ENCODE measurements around the gene TM4SF18.
"Not testable (repeated sequence)": the region's sequence is repeated elsewhere in the genome, so short reads cannot be mapped to it uniquely, and the experiment has no call there.

TM4SF18 gene

GRCh38 chr3:149339931-149340309, 6.5 kb upstream of the TM4SF18 start:
- Histone ChIP-seq H3K27ac (ENCODE audit: low read length) (peak overlapping the region; percentile 34), H3K9me3 (ENCODE audit: control insufficient read depth in 1 of 2, low read length in 2 of 2) (no peaks in the 10 kb centered on the region), H3K4me1 (ENCODE audit: control insufficient read depth in 1 of 2, insufficient read depth in 2 of 2, low read length in 2 of 2) (no peaks in the 10 kb centered on the region), H3K4me3 (ENCODE audit: low read depth in 1 of 2, low read length in 2 of 2) (no peak overlapping the region), H3K36me3 (ENCODE audit: control insufficient read depth in 1 of 2, insufficient read depth in 2 of 2, low read length in 2 of 2) (no peaks in the 10 kb centered on the region), H3K27me3 (ENCODE audit: low read depth, low read length) (no peaks in the 10 kb centered on the region)

- H3K27ac ChIP-seq (ENCODE audit: low read length); H3K36me3 ChIP-seq (ENCODE audit: control insufficient read depth in 1 of 2, insufficient read depth in 2 of 2, low read length in 2 of 2); H3K27me3 ChIP-seq (ENCODE audit: low read depth, low read length); H3K4me3 ChIP-seq (ENCODE audit: low read depth in 1 of 2, low read length in 2 of 2); H3K4me1 ChIP-seq (ENCODE audit: control insufficient read depth in 1 of 2, insufficient read depth in 2 of 2, low read length in 2 of 2); H3K9me3 ChIP-seq (ENCODE audit: control insufficient read depth in 1 of 2, low read length in 2 of 2): not testable (repeated sequence)
These were observed 4.0 kb upstream of the TM4SF18 start for GRCh38 chr3:149337486-149337885.

- no peak overlapping the region for H3K4me3 ChIP-seq (ENCODE audit: low read depth in 1 of 2, low read length in 2 of 2)
- H3K27me3 ChIP-seq (ENCODE audit: low read depth, low read length) = no peaks in the 10 kb centered on the region
- H3K36me3 ChIP-seq (ENCODE audit: control insufficient read depth in 1 of 2, insufficient read depth in 2 of 2, low read length in 2 of 2) = no peaks in the 10 kb centered on the region
- H3K9me3 ChIP-seq (ENCODE audit: control insufficient read depth in 1 of 2, low read length in 2 of 2) = no peaks in the 10 kb centered on the region
- no peaks in the 10 kb centered on the region for H3K4me1 ChIP-seq (ENCODE audit: control insufficient read depth in 1 of 2, insufficient read depth in 2 of 2, low read length in 2 of 2)
- H3K27ac ChIP-seq (ENCODE audit: low read length) = no peak overlapping the region
These were observed 3.5 kb upstream of the TM4SF18 start for GRCh38 chr3:149336925-149337324.

GRCh38 chr3:149332771-149333170, 665 bp downstream of the TM4SF18 start:
- H3K9me3 ChIP-seq (ENCODE audit: control insufficient read depth in 1 of 2, low read length in 2 of 2) = no peaks in the 10 kb centered on the region
- no peaks in the 10 kb centered on the region for H3K27me3 ChIP-seq (ENCODE audit: low read depth, low read length)
- H3K27ac ChIP-seq (ENCODE audit: low read length) = no peak overlapping the region
- no peaks in the 10 kb centered on the region for H3K4me1 ChIP-seq (ENCODE audit: control insufficient read depth in 1 of 2, insufficient read depth in 2 of 2, low read length in 2 of 2)
- no peaks in the 10 kb centered on the region for H3K36me3 ChIP-seq (ENCODE audit: control insufficient read depth in 1 of 2, insufficient read depth in 2 of 2, low read length in 2 of 2)
- H3K4me3 ChIP-seq (ENCODE audit: low read depth in 1 of 2, low read length in 2 of 2) = no peak overlapping the region

- Histone ChIP-seq H3K27ac (ENCODE audit: low read length) (no peak overlapping the region), H3K27me3 (ENCODE audit: low read depth, low read length) (no peaks in the 10 kb centered on the region), H3K4me1 (ENCODE audit: control insufficient read depth in 1 of 2, insufficient read depth in 2 of 2, low read length in 2 of 2) (no peaks in the 10 kb centered on the region), H3K36me3 (ENCODE audit: control insufficient read depth in 1 of 2, insufficient read depth in 2 of 2, low read length in 2 of 2) (no peaks in the 10 kb centered on the region), H3K9me3 (ENCODE audit: control insufficient read depth in 1 of 2, low read length in 2 of 2) (no peaks in the 10 kb centered on the region), H3K4me3 (ENCODE audit: low read depth in 1 of 2, low read length in 2 of 2) (no peak overlapping the region)
These were observed 1.1 kb downstream of the TM4SF18 start for GRCh38 chr3:149332227-149332765.

GRCh38 chr3:149331396-149331795, 2.0 kb downstream of the TM4SF18 start:
- no peaks in the 10 kb centered on the region for H3K4me1 ChIP-seq (ENCODE audit: control insufficient read depth in 1 of 2, insufficient read depth in 2 of 2, low read length in 2 of 2)
- H3K27ac ChIP-seq (ENCODE audit: low read length) = no peak overlapping the region
- H3K4me3 ChIP-seq (ENCODE audit: low read depth in 1 of 2, low read length in 2 of 2) = no peak overlapping the region
- H3K9me3 ChIP-seq (ENCODE audit: control insufficient read depth in 1 of 2, low read length in 2 of 2) = no peaks in the 10 kb centered on the region
- H3K36me3 ChIP-seq (ENCODE audit: control insufficient read depth in 1 of 2, insufficient read depth in 2 of 2, low read length in 2 of 2) = no peaks in the 10 kb centered on the region
- H3K27me3 ChIP-seq (ENCODE audit: low read depth, low read length) = no peaks in the 10 kb centered on the region

GRCh38 chr3:149330609-149331331, 2.7 kb downstream of the TM4SF18 start:
- no peaks in the 10 kb centered on the region for H3K4me1 ChIP-seq (ENCODE audit: control insufficient read depth in 1 of 2, insufficient read depth in 2 of 2, low read length in 2 of 2)
- H3K36me3 ChIP-seq (ENCODE audit: control insufficient read depth in 1 of 2, insufficient read depth in 2 of 2, low read length in 2 of 2) = no peaks in the 10 kb centered on the region
- no peak overlapping the region for H3K4me3 ChIP-seq (ENCODE audit: low read depth in 1 of 2, low read length in 2 of 2)
- no peak overlapping the region for H3K27ac ChIP-seq (ENCODE audit: low read length)
- H3K9me3 ChIP-seq (ENCODE audit: control insufficient read depth in 1 of 2, low read length in 2 of 2) = no peaks in the 10 kb centered on the region
- H3K27me3 ChIP-seq (ENCODE audit: low read depth, low read length) = no peaks in the 10 kb centered on the region

GRCh38 chr3:149327156-149327555, 6.3 kb downstream of the TM4SF18 start:
- Histone ChIP-seq H3K4me1 (ENCODE audit: control insufficient read depth in 1 of 2, insufficient read depth in 2 of 2, low read length in 2 of 2) (no peaks in the 10 kb centered on the region), H3K27me3 (ENCODE audit: low read depth, low read length) (no peaks in the 10 kb centered on the region), H3K9me3 (ENCODE audit: control insufficient read depth in 1 of 2, low read length in 2 of 2) (no peaks in the 10 kb centered on the region), H3K27ac (ENCODE audit: low read length) (no peak overlapping the region), H3K36me3 (ENCODE audit: control insufficient read depth in 1 of 2, insufficient read depth in 2 of 2, low read length in 2 of 2) (no peaks in the 10 kb centered on the region), H3K4me3 (ENCODE audit: low read depth in 1 of 2, low read length in 2 of 2) (no peak overlapping the region)

- no peak overlapping the region for H3K4me3 ChIP-seq (ENCODE audit: low read depth in 1 of 2, low read length in 2 of 2)
- no peak overlapping the region for H3K27ac ChIP-seq (ENCODE audit: low read length)
- H3K4me1 ChIP-seq (ENCODE audit: control insufficient read depth in 1 of 2, insufficient read depth in 2 of 2, low read length in 2 of 2) = no peaks in the 10 kb centered on the region
- no peaks in the 10 kb centered on the region for H3K9me3 ChIP-seq (ENCODE audit: control insufficient read depth in 1 of 2, low read length in 2 of 2)
- no peaks in the 10 kb centered on the region for H3K36me3 ChIP-seq (ENCODE audit: control insufficient read depth in 1 of 2, insufficient read depth in 2 of 2, low read length in 2 of 2)
- H3K27me3 ChIP-seq (ENCODE audit: low read depth, low read length) = no peaks in the 10 kb centered on the region
These were observed 7.9 kb downstream of the TM4SF18 start for GRCh38 chr3:149325581-149325980.

GRCh38 chr3:149324332-149324731, 9.1 kb downstream of the TM4SF18 start:
- Histone ChIP-seq H3K4me1 (ENCODE audit: control insufficient read depth in 1 of 2, insufficient read depth in 2 of 2, low read length in 2 of 2) (no peaks in the 10 kb centered on the region), H3K9me3 (ENCODE audit: control insufficient read depth in 1 of 2, low read length in 2 of 2) (no peaks in the 10 kb centered on the region), H3K4me3 (ENCODE audit: low read depth in 1 of 2, low read length in 2 of 2) (no peak overlapping the region), H3K27ac (ENCODE audit: low read length) (no peak overlapping the region), H3K36me3 (ENCODE audit: control insufficient read depth in 1 of 2, insufficient read depth in 2 of 2, low read length in 2 of 2) (no peaks in the 10 kb centered on the region), H3K27me3 (ENCODE audit: low read depth, low read length) (no peaks in the 10 kb centered on the region)

- Histone ChIP-seq H3K27ac (ENCODE audit: low read length) (no peak overlapping the region), H3K27me3 (ENCODE audit: low read depth, low read length) (no peaks in the 10 kb centered on the region), H3K9me3 (ENCODE audit: control insufficient read depth in 1 of 2, low read length in 2 of 2) (no peaks in the 10 kb centered on the region), H3K4me3 (ENCODE audit: low read depth in 1 of 2, low read length in 2 of 2) (no peak overlapping the region), H3K36me3 (ENCODE audit: control insufficient read depth in 1 of 2, insufficient read depth in 2 of 2, low read length in 2 of 2) (no peaks in the 10 kb centered on the region), H3K4me1 (ENCODE audit: control insufficient read depth in 1 of 2, insufficient read depth in 2 of 2, low read length in 2 of 2) (no peaks in the 10 kb centered on the region)
These were observed 11.8 kb downstream of the TM4SF18 start for GRCh38 chr3:149321640-149322039.

- Histone ChIP-seq H3K36me3 (ENCODE audit: control insufficient read depth in 1 of 2, insufficient read depth in 2 of 2, low read length in 2 of 2) (no peaks in the 10 kb centered on the region), H3K4me3 (ENCODE audit: low read depth in 1 of 2, low read length in 2 of 2) (no peak overlapping the region), H3K9me3 (ENCODE audit: control insufficient read depth in 1 of 2, low read length in 2 of 2) (no peaks in the 10 kb centered on the region), H3K27ac (ENCODE audit: low read length) (no peak overlapping the region), H3K27me3 (ENCODE audit: low read depth, low read length) (no peaks in the 10 kb centered on the region), H3K4me1 (ENCODE audit: control insufficient read depth in 1 of 2, insufficient read depth in 2 of 2, low read length in 2 of 2) (no peaks in the 10 kb centered on the region)
These were observed 12.3 kb downstream of the TM4SF18 start for GRCh38 chr3:149321136-149321535.

Data from muscle layer of duodenum (tissue), 2 donors.